Measurements from ENCODE around the gene COQ4.

Gene COQ4

DNA sequence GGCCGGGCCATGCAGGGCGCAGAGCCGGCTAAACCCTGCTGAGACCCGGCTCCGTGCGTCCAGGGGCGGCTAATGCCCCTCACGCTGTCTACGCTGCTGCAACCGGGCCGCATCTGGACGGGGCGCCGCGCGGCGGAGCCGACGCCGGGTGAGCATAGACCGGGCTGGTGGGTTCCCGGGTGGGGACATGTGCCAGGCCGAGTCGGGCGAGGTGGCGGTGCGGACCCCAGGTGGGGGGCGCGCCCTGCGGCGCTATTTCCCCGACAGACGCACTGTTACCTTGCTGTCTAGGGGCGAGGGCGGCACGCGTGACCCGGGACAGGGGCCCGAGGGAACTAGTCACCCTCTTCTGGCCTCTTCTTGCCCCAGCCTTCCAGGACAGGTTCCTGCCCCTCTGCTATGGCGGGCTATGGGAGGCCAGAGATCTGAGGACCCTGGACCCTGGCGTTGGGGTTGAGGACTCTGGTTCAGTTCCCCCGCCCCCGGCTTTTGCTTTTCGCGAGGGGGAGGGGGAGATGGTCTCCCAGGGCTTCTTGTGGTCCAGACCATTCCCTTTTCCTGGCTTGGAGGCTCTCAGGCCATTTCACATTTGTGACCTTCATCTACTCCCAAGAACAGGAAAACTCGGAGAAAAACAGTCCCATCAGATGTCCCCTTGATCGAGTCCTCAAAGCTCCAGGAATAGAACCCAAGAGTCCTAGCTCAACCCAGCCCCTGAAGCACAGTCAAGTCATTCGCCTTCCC lies 18.2 kb downstream of the COQ4 start:
- in situ Hi-C loops (cut with MboI; ENCODE audit: low sequenced_read_pairs): no loop called here

- in situ Hi-C loops (cut with MboI; ENCODE audit: low sequenced_read_pairs): no loop called here
Measured at GRCh38 chr9:128341435-128341849, 18.8 kb downstream of the COQ4 start.

DNA sequence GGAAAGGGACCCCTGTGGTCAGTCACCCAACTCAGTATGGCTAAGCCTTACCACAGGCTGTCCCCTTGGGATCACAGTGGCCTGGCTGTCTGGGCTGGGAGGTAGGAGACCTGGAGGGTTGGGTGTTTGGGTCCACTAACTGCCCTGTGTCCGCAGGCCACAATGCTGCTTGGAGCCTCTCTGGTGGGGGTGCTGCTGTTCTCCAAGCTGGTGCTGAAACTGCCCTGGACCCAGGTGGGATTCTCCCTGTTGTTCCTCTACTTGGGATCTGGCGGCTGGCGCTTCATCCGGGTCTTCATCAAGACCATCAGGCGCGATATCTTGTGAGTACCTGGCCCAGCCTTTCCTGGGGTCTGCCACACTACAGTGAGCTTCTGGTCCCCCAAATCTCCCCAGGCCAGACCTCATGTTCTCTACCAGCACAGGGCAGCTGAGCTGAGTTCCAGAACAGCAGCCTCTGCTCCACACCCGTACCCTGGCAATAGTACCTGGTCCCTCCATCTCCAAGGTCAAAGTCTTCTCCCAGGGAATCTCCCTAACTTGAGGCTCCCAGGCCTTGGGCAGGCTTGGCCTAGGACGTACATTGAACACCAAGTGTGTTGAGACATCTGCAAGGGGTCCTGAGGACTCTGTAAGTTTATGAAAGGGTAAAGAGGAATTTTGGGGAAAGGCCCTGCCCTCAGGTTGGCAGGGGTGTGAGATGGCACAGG lies 20.5 kb downstream of the COQ4 start:
- in situ Hi-C loops (cut with MboI; ENCODE audit: low sequenced_read_pairs): no loop called here

GRCh38 chr9:128343855-128344254 lies 21.2 kb downstream of the COQ4 start:
- in situ Hi-C loops (cut with MboI; ENCODE audit: low sequenced_read_pairs): no loop called here

DNA sequence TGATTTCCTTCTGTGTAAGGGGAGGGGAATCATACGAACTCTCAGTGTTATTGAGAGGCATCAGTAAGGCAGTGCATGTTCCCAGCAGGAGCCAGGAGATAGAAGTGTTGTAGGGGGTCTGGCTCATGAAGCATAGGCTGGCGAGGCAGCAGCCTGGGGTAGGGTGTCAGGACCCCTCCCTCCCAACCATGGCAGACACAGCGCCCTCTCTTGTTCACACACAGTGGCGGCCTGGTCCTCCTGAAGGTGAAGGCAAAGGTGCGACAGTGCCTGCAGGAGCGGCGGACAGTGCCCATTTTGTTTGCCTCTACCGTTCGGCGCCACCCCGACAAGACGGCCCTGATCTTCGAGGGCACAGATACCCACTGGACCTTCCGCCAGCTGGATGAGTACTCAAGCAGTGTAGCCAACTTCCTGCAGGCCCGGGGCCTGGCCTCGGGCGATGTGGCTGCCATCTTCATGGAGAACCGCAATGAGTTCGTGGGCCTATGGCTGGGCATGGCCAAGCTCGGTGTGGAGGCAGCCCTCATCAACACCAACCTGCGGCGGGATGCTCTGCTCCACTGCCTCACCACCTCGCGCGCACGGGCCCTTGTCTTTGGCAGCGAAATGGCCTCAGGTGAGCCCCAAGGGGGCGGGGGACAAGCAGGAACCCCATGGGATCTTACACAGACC lies 22.4 kb downstream of the COQ4 start:
- in situ Hi-C loops (cut with MboI; ENCODE audit: low sequenced_read_pairs): no loop called here

DNA sequence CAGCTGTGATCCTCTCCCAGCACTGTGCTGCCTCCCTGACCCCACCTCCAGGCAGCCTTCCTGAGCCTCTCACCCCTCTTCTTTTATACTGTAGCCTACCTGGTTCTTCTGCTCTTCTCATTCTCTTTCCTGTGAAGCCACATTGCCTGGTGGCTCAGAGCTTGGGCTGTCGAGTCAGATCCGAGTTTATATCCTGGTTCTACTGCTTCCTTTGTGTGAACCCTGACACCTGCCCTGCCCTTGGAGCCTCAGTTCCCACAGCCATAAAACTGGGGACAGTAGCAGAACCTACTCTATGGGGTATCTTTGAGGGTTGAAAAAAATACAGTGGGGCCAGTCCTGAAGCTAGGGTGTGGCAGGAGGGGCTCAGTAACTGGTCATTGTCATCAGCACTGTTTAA lies 26.5 kb downstream of the COQ4 start:
- in situ Hi-C loops (cut with MboI; ENCODE audit: low sequenced_read_pairs): no loop called here

DNA sequence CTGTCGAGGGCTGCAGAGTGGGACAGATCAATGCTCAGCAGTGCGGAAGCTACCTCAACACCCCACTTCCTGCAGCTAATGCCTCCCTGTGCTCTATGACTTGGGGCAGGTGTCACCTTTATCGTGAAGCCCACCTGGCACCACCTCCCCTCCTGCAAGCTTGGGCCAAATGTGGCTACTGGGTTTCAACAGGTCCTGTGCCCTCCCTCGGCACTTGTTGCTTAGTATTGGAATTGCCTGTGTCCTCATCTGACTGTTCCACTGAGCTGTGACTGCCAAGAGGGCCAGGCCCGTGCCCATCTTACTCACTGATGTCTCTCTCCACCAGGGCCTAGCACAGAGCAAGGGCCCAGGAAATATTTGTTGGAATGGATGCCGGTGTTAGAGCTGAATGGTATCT lies 27.1 kb downstream of the COQ4 start:
- in situ Hi-C loops (cut with MboI; ENCODE audit: low sequenced_read_pairs): no loop called here

- in situ Hi-C loops (cut with MboI; ENCODE audit: low sequenced_read_pairs): no loop called here
Measured at GRCh38 chr9:128355451-128355850, 32.8 kb downstream of the COQ4 start.

GRCh38 chr9:128358090-128358489 lies 35.5 kb downstream of the COQ4 start:
- in situ Hi-C loops (cut with MboI; ENCODE audit: low sequenced_read_pairs): no loop called here

GRCh38 chr9:128358861-128359260 lies 36.2 kb downstream of the COQ4 start:
- in situ Hi-C loops (cut with MboI; ENCODE audit: low sequenced_read_pairs): no loop called here

GRCh38 chr9:128360826-128361225 lies 38.2 kb downstream of the COQ4 start:
- in situ Hi-C loops (cut with MboI; ENCODE audit: low sequenced_read_pairs): no loop called here

DNA sequence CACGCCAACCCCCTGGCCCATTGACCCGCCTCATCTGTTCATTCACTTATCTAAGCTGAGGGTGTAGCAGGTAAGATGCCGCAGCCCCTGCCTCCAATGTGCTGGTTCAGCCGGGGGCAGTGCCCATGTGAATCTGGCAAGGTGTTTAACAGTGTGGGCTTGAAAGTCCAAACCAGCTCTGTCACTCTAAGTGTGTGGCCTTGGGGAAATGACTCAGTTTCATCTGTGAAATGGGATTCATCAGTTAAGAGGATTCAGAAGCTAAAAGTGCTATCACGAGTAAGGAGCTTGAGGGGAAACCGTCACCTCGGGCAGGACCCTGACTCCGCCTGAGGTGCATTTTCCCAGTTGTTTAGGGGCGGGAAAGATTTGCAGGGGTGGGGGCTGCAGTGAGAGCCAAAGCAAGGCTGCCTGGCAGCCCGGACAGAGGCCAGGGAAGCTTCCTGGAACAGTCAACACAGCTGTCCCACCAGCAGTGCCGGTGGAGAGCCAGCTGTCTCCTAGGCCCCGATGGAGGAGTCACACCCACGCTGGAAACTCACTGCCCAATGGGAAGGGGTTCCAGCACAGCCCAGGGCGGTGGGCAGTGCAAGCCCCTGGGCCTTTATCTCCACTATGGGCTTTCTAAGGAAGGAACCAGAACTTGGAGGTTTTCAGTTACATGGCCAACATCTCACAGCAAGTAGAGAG lies 38.8 kb downstream of the COQ4 start:
- in situ Hi-C loops (cut with MboI; ENCODE audit: low sequenced_read_pairs): no loop called here

DNA sequence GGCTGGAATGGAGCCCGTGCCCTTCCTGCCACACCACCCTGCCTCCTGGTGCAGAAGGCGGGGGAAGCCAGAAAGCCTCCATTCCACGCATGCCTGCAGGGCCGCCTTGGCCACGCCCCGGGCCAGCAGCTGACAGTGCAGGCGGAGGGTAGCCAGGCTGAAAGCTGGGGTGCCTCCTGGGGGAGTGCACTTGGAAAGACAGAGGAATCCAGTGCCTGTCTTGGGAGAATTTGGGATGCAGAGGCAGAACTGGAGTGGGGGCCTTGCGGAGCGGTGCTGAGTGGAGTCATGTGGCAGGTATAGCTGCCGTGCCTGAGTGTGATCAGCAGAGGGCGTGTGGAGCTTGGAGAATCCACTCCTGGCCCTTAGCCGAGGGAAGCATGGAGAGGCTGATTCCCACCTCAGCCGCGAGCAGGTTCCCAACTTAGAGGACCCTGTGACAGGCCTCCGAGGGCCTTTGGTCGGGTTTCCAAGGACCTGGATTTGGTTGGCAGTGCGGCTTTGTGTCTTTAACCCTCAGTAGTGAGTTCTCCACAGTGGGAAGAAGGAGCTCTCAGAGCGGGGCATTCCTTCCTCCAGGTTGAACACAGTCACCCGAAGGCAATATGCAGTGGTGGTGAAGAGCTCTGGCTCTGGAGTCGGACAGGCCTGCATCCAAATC lies 39.5 kb downstream of the COQ4 start:
- in situ Hi-C loops (cut with MboI; ENCODE audit: low sequenced_read_pairs): no loop called here

DNA sequence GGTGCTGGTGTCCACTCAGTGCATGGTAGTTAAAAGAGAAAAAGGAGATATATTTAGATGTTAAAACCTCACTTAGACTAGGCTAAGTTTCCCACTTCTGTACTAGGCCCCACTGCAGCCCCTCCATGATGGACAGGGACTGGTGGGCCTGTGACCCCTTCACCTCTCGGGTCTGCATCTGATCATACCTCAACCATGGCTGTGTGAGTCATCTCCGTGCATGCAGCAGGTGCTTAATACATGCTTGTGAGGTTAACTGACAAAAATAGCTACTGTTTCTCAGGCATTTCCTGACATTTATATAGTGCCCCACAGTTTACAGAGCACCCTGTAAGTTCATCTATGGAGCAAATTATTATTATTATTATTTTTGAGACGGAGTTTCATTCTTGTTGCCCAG lies 40.1 kb downstream of the COQ4 start:
- in situ Hi-C loops (cut with MboI; ENCODE audit: low sequenced_read_pairs): no loop called here

DNA sequence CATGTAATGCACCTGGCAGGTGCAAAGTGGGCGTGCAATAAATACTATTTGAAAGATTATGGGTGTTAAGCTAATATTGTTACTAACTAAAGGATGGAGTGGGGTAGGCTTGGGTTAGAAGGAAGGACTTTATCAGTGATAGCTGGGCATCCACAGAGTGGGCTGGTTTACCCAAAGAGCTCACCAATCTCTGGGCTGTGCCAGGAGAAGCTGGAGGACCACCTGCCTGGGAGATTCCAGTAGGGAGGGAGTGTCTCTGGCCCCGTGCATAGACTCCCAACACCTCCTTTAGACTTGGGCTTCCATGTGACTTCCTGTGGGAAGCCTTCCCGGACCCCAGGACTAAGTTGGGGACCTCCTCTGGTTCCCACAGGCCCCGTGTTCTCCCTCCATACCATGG lies 42.9 kb downstream of the COQ4 start:
- in situ Hi-C loops (cut with MboI; ENCODE audit: low sequenced_read_pairs): no loop called here

- in situ Hi-C loops (cut with MboI; ENCODE audit: low sequenced_read_pairs): no loop called here
Measured at GRCh38 chr9:128369024-128369706, 46.5 kb downstream of the COQ4 start.

DNA sequence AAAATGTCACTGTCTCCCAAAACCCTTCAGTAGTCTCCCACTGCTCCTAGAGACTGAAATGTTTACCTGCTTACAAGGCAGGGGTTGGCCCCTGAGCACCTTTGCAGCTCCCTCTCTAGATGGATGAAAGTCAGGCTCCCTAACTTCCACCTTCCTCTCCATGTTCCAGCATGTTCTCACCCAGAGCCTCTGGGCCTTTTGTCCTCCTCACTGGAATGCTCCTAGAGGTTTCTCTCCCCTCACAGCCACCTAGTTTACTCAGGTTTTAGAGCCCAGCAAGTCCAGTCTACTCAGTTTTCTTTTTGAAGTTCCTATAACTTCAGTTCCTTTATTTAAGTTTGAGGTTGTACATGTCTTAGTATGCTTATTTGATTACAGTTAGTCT lies 47.7 kb downstream of the COQ4 start:
- in situ Hi-C loops (cut with MboI; ENCODE audit: low sequenced_read_pairs): no loop called here

DNA sequence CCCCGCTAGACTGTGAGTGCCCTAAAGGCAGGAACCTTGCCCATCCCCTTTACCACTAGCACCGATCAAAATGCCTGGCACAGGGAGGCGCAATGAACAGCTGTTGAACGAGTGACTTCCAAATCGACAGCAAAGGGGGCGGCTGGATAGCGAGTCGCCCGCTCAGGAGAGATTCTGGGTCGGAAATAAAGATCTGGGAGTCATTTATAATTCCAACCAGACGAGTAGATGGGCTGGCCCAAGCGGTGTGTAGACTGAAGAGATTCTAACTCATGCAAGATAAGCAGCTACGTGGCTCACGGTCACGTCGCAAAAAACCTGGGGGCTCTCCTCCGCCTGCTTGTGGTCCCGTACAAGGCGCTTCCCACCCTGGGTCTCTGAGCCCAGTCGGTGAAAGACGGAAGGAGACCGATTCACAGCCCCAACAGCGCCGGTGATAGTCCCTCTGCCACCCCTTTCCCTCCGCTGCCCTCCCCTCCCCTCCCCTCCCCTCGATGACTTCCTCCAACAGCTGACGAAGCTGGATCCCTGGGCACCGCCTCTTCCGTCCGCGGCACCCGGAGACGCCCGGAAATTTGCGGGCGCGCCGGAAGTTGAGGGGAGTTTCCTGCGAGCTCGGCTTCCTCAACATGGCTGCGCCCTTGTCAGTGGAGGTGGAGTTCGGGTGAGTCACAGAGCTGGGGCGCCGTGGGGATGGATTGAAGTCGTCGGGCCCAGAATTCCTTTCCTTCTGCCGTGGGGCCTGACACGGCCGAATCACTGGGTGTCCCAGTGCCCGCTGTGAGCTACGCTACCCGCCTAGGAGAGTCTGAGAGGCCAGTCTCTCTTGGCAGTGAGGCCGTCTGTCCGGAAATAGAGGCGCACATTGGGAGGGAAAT lies 48.4 kb downstream of the COQ4 start, which contains the start of gene URM1:
URM1 (plus strand) TSS at position 623 of the 878 bp plus-strand sequence; CDS start at position 630, 7 bp downstream.
- in situ Hi-C loops (cut with MboI; ENCODE audit: low sequenced_read_pairs): no loop called here

GRCh38 chr9:128371630-128372117 lies 49.0 kb downstream of the COQ4 start:
- in situ Hi-C loops (cut with MboI; ENCODE audit: low sequenced_read_pairs): no loop called here

Measured in HL-60/S4 treated with phorbol 12-myristate 13-acetate at 8.2 ng/mL for 4 days and 3 days (cell line).